Fibroblast of lung (primary cell): ENCODE data around the gene RETREG2. TPM values are rescaled to one million over a fixed set of nuclear protein-coding genes. Genes with fewer than 3 reads are reported as not detected.

ENCODE experiments used
- DNase-seq, 2 donors: peaks; one replicate each; pipeline versions ENCODE4 v3.0.0 to v3.0.0-alpha.2; 2010; ENCODE audit warnings: low read depth in 2 of 2
- H2AFZ ChIP-seq: 2 replicates; pipeline ENCODE4 v1.5.1; 2012; ENCODE audit warnings: low read length, control low read depth, inconsistent platforms
- H3K27ac ChIP-seq: 2 replicates; pipeline ENCODE4 v1.5.1; 2011; ENCODE audit warnings: low read length, control low read depth; ENCODE audit not compliant: insufficient read depth
- H3K27me3 ChIP-seq: 2 replicates; pipeline ENCODE4 v1.5.1; 2011; ENCODE audit warnings: mild to moderate bottlenecking, low read length; ENCODE audit not compliant: control insufficient read depth, insufficient read depth
- H3K36me3 ChIP-seq: 2 replicates; pipeline ENCODE4 v1.5.1; 2011; ENCODE audit warnings: low read length; ENCODE audit not compliant: control insufficient read depth, insufficient read depth
- H3K4me1 ChIP-seq: 2 replicates; pipeline ENCODE4 v1.5.1; 2011; ENCODE audit warnings: low read length; ENCODE audit not compliant: control insufficient read depth, insufficient read depth; ENCODE audit errors: extremely low read depth
- H3K4me2 ChIP-seq: 2 replicates; pipeline ENCODE4 v1.5.1; 2011; ENCODE audit warnings: low read length, control low read depth; ENCODE audit not compliant: insufficient read depth; ENCODE audit errors: extremely low read depth
- H3K4me3 ChIP-seq, 4 experiments: fragments of 200-600 bp in 1 of 4; sonication (generic) in 1 of 4; replicated peaks in 1 of 4; 2 replicates each; pipeline ENCODE4 v1.5.1; 2011 to 2016; ENCODE audit warnings: low read length in 4 of 4, low read depth in 3 of 4, mild to moderate bottlenecking in 3 of 4, control low read depth in 2 of 4, inconsistent platforms in 1 of 4, mixed read lengths in 1 of 4; ENCODE audit not compliant: insufficient read depth in 1 of 4; ENCODE audit errors: control extremely low read depth in 1 of 4
- H3K79me2 ChIP-seq: 2 replicates; pipeline ENCODE4 v1.5.1; 2012; ENCODE audit warnings: mild to moderate bottlenecking, low read length, inconsistent platforms; ENCODE audit not compliant: control insufficient read depth, insufficient read depth
- H3K9ac ChIP-seq: 2 replicates; pipeline ENCODE4 v1.5.1; 2011; ENCODE audit warnings: mild to moderate bottlenecking, low read length, control low read depth; ENCODE audit not compliant: insufficient read depth
- H3K9me3 ChIP-seq: 2 replicates; pipeline ENCODE4 v1.5.1; 2012; ENCODE audit warnings: low read depth, low read length; ENCODE audit not compliant: control insufficient read depth, insufficient read depth
- H4K20me1 ChIP-seq: 2 replicates; pipeline ENCODE4 v1.5.1; 2011; ENCODE audit warnings: low read length; ENCODE audit not compliant: control insufficient read depth, insufficient read depth; ENCODE audit errors: extremely low read depth
- CTCF ChIP-seq, 2 donors: IDR thresholded peaks in 1 of 2; conservative IDR thresholded peaks in 1 of 2; 1 replicate in 1 of 2; 2 replicates in 1 of 2; pipeline ENCODE4 v1.5.1; 2011 to 2012; ENCODE audit warnings: low read length in 2 of 2, control low read depth in 1 of 2, inconsistent platforms in 1 of 2, low read depth in 1 of 2, mild to moderate bottlenecking in 1 of 2
- EZH2 ChIP-seq: IDR thresholded peaks from 2 replicates; pipeline ENCODE4 v1.5.1; 2012; ENCODE audit warnings: low read length, control low read depth, mild to moderate bottlenecking; ENCODE audit errors: missing control alignments
- polyA plus RNA-seq, 2 donors: library from polyadenylated mRNA; depleted of rRNA in 1 of 2; stranded (reverse) in 1 of 2; unstranded in 1 of 2; fragments of >200 nt; gene quantifications; 2 replicates each; pipeline ENCODE4 v1.2.1, GENCODE V29; 2011 to 2012; ENCODE audit warnings: missing spikeins in 1 of 2
- total RNA-seq: library from RNA; depleted of rRNA; stranded (reverse); fragments of >200 nt; gene quantifications from 2 replicates; pipeline ENCODE4 v1.2.1, GENCODE V29; 2014

RETREG2 gene
- total and polyA plus RNA-seq, 2 donors (not counting 1 experiment from before 2014, with no cell fraction given) = 64.6 to 88.7 TPM

GRCh38 chr2:219213486-219214071 is 35.5 kb downstream of the RETREG2 start:
- peaks cover 32% of the 10 kb centered on the region for H3K36me3 ChIP-seq
- H4K20me1 ChIP-seq = no peaks in the 10 kb centered on the region
- no peak overlapping the region for H3K9ac ChIP-seq
- no peak overlapping the region for H2AFZ ChIP-seq
- no peaks in the 10 kb centered on the region for H3K79me2 ChIP-seq
- H3K4me1 ChIP-seq = peaks cover 8% of the 10 kb centered on the region
- H3K4me3 ChIP-seq = no peak overlapping the region
- no peaks in the 10 kb centered on the region for H3K9me3 ChIP-seq
- H3K4me2 ChIP-seq = no peak overlapping the region
- TF ChIP-seq EZH2 (no peak), CTCF (conservative IDR thresholded peaks at IDR 0.05 in 1 of 2, IDR thresholded peaks at IDR 0.05 in 1 of 2; ENCODE audit: low read depth in 1 of 2, low read length in 2 of 2) (no peak)
- no peak for DNase-seq
- no peaks in the 10 kb centered on the region for H3K27me3 ChIP-seq
- H3K27ac ChIP-seq = no peak overlapping the region

GRCh38 chr2:219214141-219214540 is 36.1 kb downstream of the RETREG2 start:
- Histone ChIP-seq H4K20me1 (no peaks in the 10 kb centered on the region), H3K9me3 (no peaks in the 10 kb centered on the region), H2AFZ (no peak overlapping the region), H3K79me2 (no peaks in the 10 kb centered on the region), H3K9ac (no peak overlapping the region), H3K4me1 (peaks cover 8% of the 10 kb centered on the region), H3K36me3 (peaks cover 27% of the 10 kb centered on the region), H3K27ac (no peak overlapping the region), H3K4me2 (no peak overlapping the region), H3K4me3 (no peak overlapping the region), H3K27me3 (no peaks in the 10 kb centered on the region)
- DNase-seq = no peak
- TF ChIP-seq EZH2 = no peak
- TF ChIP-seq CTCF (conservative IDR thresholded peaks at IDR 0.05 in 1 of 2, IDR thresholded peaks at IDR 0.05 in 1 of 2; ENCODE audit: low read depth in 1 of 2, low read length in 2 of 2) = no peak

- no peak overlapping the region for H3K4me2 ChIP-seq
- no peaks in the 10 kb centered on the region for H4K20me1 ChIP-seq
- H3K9me3 ChIP-seq = no peaks in the 10 kb centered on the region
- no peak for TF ChIP-seq EZH2
- H2AFZ ChIP-seq = no peak overlapping the region
- H3K9ac ChIP-seq = no peak overlapping the region
- no peak overlapping the region for H3K4me3 ChIP-seq
- H3K36me3 ChIP-seq = peaks cover 26% of the 10 kb centered on the region
- H3K4me1 ChIP-seq = peaks cover 13% of the 10 kb centered on the region
- no peaks in the 10 kb centered on the region for H3K79me2 ChIP-seq
- H3K27ac ChIP-seq = no peak overlapping the region
- H3K27me3 ChIP-seq = no peaks in the 10 kb centered on the region
- DNase-seq = no peak
These were observed 36.7 kb downstream of the RETREG2 start for GRCh38 chr2:219214786-219215185.
